Erythroblast (primary cell): ENCODE results near the gene ANO6.

Experiments
- GATA1 ChIP-seq: IDR thresholded peaks from 2 replicates; pipeline ENCODE4 v1.6.1; 2011; ENCODE audit warnings: low read depth, mild to moderate bottlenecking, control low read depth, low read length, moderate library complexity
- POLR2A ChIP-seq: IDR thresholded peaks from 2 replicates; pipeline ENCODE4 v1.6.1; 2011; ENCODE audit warnings: mild to moderate bottlenecking, low read length

DNA sequence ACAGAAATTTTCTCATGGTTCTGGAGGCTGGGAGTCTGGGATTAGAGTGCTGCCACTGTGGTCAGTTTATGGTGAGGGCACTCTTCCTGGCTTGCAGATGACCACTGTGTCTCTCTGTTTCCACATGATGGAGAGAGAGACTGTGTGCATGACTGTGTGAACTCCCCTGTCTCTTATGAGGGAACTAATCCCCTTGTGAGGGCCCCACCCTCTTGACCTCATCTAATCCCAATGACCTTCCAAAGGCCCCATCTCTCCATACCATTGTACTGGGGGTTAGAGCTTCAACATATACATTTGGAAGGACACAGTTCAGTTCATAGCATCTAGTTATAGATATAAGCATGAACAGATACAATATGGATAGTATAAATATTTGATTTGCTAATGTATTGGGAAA, 31.7 kb downstream of the ANO6 start:
- TF ChIP-seq POLR2A = no peak
- TF ChIP-seq GATA1 = no peak
